ENCODE measurements around the gene PPM1M.

PPM1M gene

DNA sequence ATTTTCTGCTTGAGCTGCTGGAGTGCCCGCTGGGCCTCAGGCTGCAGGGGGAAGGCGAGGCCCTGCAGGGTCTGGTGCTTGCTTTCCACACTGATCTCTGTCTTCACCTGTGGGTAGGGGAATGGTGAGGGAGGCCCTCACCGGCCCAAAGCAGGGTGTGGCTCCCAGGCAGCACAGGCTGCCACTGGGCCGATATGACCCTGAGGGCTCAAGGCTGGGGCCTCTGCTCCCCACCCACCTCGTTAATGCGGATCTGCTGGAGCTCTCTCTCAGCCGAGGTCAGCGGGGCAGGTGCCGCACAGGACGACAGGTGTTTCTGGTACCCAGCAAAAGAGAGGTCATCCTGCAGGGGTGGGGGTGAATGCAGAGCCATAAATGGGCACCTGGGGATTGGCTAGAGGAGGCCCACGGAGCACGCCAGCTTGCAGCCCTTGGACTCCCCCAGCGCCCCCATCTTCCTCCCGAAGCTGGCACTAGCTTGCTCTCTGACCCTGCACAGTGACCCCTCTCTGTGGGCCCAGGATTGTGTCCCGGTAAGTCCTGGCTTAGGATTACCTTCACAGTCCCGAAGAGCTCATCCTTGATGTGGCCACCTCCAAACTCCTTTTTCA lies 14.6 kb upstream of the PPM1M start:
- no peak for DNase-seq (ENCODE audit: low read depth)

- DNase-seq (ENCODE audit: low read depth) = no peak
Observed at GRCh38 chr3:52231502-52232278, 13.9 kb upstream of the PPM1M start.

GRCh38 chr3:52232279-52233107 lies 13.1 kb upstream of the PPM1M start:
- no peak for DNase-seq (ENCODE audit: low read depth)

DNA sequence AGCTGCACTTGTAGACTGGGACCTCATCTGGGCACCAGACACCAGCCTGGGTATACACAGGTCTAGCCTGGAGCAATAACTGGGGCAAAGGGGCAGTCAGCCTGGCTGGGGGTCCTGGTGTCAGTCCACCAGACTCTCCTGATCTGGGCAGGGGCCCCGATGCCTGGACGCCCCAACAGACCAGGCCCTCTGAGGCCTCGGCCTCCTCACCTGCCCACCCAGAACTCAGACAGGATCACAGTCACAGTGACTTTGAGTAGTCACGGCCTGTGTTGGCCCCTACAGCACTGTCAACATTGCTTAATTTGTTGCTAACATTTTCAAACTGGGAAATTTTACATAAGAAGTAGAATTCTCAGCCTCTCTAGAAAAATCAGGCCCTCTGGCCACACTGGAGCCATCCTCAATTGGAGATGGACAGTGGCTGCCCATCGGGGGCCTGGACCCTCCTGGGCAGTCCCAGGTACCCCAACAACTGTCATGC lies 12.4 kb upstream of the PPM1M start:
- DNase-seq (ENCODE audit: low read depth) = no peak

DNA sequence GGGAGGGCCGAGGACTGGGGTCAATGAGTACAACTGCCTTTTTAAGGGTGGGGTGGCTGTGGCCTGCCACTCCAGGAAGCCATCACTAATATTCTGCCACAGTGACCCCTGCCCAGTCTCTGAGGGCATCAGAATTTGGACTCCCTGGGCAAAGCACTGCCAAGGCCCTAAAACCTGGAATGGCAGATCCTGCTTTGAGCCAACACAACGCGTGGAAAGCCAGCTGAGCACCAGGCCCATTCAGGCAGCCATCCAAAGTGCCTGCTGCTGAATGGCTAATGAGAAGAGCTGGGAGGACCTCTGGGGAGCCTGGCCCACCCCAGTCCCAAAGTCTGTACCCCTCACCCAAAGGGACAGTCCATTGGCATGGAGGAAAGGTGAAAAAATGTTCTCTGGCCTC lies 11.6 kb upstream of the PPM1M start:
- no peak for DNase-seq (ENCODE audit: low read depth)

GRCh38 chr3:52234516-52235447 lies 10.8 kb upstream of the PPM1M start:
- no peak for DNase-seq (ENCODE audit: low read depth)

- no peak for DNase-seq (ENCODE audit: low read depth)
Observed at GRCh38 chr3:52236424-52236886, 9.1 kb upstream of the PPM1M start.

DNA sequence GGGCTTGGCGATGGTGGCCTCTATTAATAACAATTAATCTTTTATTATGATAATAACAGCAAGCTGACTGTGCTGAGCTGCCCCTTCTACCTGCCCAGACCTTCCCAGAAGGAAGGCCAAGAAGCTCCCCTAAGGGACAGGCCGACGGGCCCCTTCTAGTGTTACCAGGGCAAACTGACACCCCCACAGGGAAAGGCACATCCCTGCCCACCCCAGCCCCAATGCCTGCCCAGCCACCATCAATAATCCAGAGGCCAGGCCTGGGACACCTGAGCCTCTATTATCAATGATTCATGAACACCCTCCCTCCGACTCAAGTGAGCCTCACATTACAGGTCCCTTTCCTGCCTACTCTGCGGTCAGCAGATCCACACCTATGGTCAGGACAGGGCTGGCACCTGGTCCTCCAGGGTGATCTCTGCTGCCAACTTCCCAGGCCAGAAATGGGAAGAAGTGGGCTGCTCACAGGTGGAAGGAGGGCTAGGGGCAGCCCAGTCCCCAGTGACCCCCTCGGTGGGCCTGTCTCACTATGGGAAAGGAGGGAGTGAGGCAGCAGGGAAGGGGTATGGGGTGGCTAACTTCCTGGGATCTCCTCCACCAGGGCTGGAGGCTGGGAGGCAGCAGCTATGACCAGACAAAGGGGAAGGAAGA lies 8.4 kb upstream of the PPM1M start:
- DNase-seq (ENCODE audit: low read depth) = no peak

- peak; percentile 69 for DNase-seq (ENCODE audit: low read depth)
Observed at GRCh38 chr3:52237657-52238172, 7.8 kb upstream of the PPM1M start.

- no peak for DNase-seq (ENCODE audit: low read depth)
Observed at GRCh38 chr3:52238193-52238760, 7.3 kb upstream of the PPM1M start.

- DNase-seq (ENCODE audit: low read depth) = peak; percentile 36
Observed at GRCh38 chr3:52238761-52239701, 6.5 kb upstream of the PPM1M start, which contains the start of gene TWF2. Gene TWF2, minus strand, starts transcription at chr3:52239158. Its CDS starts 142 bp downstream, at chr3:52239016.

GRCh38 chr3:52240059-52240885 lies 5.3 kb upstream of the PPM1M start:
- DNase-seq (ENCODE audit: low read depth) = peak; percentile 57

DNA sequence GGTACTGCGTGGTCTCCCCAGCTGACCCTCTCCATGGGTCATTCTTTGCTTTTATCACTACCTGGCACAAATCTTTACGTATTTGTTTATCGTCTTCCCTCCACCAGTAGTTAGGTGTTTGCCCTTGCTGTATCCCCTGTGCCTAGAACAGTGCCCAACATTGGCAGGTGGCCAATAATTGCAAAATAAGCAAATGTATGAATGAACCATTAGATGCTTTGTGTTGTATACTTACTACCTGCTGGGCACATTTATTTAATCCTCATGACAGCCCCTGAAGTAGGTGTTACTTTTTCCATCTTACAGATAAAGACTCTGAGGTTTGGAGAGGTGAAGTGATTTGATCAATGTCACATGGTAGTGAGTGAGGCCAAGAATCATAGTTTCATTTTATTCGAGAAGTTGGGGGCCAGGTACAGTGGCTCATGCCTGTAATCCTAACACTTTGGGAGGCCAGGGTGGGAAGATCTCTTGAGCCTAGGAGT lies 4.6 kb upstream of the PPM1M start:
- DNase-seq (ENCODE audit: low read depth) = no peak

GRCh38 chr3:52242039-52242438 lies 3.5 kb upstream of the PPM1M start:
- no peak for DNase-seq (ENCODE audit: low read depth)

DNA sequence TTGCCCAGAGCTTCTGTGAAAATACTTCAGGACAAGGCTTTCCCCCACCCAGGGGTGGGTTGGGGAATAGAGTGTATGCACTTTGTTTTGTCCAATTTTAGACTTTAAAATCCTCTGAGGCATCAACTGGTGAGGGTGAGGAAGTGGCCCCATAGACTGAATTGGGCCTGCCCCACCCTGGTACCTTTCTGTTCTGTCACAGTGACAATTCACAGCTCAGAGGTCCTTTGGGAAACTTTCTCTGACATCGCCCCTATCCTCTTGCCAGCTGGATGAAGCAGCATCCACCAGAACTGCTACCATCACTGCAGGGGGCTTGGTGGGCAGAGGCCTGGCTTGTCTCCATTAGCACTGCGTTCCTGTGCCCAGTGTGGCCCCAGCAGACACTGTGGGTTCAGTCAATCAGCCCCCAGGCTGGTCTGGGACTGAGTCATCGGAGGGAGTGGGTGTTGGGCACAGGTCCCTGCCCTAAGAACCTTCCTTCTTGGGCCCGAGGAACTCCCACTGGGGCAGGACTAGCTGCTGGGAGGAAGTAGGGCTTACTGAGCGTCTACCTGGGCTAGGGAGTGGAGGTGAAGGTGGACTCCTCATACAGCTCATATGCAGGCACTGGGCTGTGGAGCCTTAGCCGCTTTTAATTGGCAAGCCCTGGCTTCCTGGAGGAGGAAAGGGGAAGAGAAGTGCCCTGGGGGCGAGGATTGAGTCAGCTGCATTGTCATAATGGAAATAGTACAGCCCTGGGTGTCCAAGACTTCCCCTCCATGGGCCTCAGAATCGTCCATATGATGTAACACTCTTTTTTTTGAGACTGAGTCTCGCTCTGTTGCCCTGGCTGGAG lies 1.5 kb upstream of the PPM1M start:
- no peak for DNase-seq (ENCODE audit: low read depth)

- DNase-seq (ENCODE audit: low read depth) = no peak
Observed at GRCh38 chr3:52246264-52246620, 683 bp downstream of the PPM1M start.

DNA sequence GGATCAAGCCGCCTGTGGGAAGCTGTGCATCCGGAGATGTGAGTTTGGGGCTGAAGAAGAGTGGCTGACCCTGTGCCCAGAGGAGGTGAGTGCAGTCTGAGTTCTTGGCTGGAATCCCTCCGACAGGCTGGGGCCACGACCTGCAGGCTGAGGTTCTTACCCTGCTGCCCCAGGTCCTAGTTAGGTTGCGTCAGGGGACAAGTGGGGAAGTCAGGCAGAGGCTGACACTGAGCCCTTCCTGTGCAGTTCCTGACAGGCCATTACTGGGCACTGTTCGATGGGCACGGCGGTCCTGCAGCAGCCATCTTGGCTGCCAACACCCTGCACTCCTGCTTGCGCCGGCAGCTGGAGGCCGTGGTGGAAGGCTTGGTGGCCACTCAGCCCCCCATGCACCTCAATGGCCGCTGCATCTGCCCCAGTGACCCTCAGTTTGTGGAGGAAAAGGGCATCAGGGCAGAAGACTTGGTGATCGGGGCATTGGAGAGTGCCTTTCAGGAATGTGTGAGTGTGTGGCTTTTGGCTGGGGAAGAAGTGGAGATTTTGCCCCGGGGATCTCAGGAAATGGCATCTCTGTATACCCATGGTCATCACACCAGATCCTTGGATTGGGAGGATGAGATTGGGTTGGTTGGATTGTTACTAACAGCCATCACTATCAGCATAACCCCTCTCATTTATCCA lies 1.3 kb downstream of the PPM1M start:
- DNase-seq (ENCODE audit: low read depth) = no peak

Measured in HS-27A (cell line).